HCT116 (cell line): Measurements from ENCODE around the gene ACTR1B. TPM values are rescaled to one million over a fixed set of nuclear protein-coding genes. Genes with fewer than 3 reads are reported as not detected.

Experiments
- ATAC-seq: fragments of 200-7000 bp; cut with Tn5 transposase; 2 replicates; pipeline ENCODE4 v1.9.1; 2020; ENCODE audit warnings: mild to moderate bottlenecking, moderate library complexity
- BruUV-seq: library from RNA; stranded (reverse); fragments of 400-500 nt; replicated peaks from 2 replicates; lab custom pipeline; 2021; lab: Mats Ljungman, UMichigan
- CTCF ChIA-PET: fragments of 300-600 bp; sonication (Branson Sonifier 250); formaldehyde crosslinking; loops from one replicate; lab custom pipeline; 2021; ENCODE audit warnings: antibody characterized with exemption; lab: Charles Lee
- POLR2A ChIA-PET: fragments of 300-600, 350-600 bp; sonication (Branson Sonifier 250); formaldehyde crosslinking; loops from one replicate; lab custom pipeline; 2021; ENCODE audit warnings: antibody characterized with exemption; lab: Charles Lee
- RAD21 ChIA-PET, 2 experiments: fragments of 300-600 bp; sonication (Branson Sonifier 250); formaldehyde crosslinking; loops; one replicate each; lab custom pipeline; 2023; ENCODE audit warnings: low total read pairs in 2 of 2; ENCODE audit not compliant: uncharacterized antibody in 2 of 2, unreplicated experiment in 2 of 2, low non-redundant PET in 1 of 2; lab: Charles Lee
- DNase-seq: peaks from one replicate; pipeline ENCODE4 v3.0.0-alpha.2; 2010; ENCODE audit warnings: low read depth, low spot score
- H2AFZ ChIP-seq: fragments of 200-600 bp; shearing (Covaris generic), sonication (generic); 2 replicates; pipeline ENCODE4 v1.6.1; 2017; ENCODE audit warnings: low read depth, mixed run types, mixed read lengths, antibody characterized with exemption, low read length; ENCODE audit not compliant: poor library complexity, severe bottlenecking
- H3K27ac ChIP-seq: 2 replicates; pipeline ENCODE4 v1.5.1; 2012; ENCODE audit warnings: low read depth, low read length
- H3K27me3 ChIP-seq: fragments of 200-600 bp; sonication (generic); 2 replicates; pipeline ENCODE4 v1.6.1; 2016; ENCODE audit warnings: mixed run types, low read length, mixed read lengths; ENCODE audit not compliant: insufficient read depth
- H3K36me3 ChIP-seq, 2 experiments: fragments of 200-500 bp in 1 of 2; fragments of 200-600 bp in 1 of 2; sonication (Bioruptor generic) in 1 of 2; sonication (generic) in 1 of 2; 2 replicates each; pipeline versions ENCODE4 v1.5.1 to v1.6.1; 2014 to 2016; ENCODE audit warnings: low read length in 2 of 2, inconsistent platforms in 1 of 2, mixed read lengths in 1 of 2, mixed run types in 1 of 2; ENCODE audit not compliant: insufficient read depth in 2 of 2, control insufficient read depth in 1 of 2
- H3K4me1 ChIP-seq, 2 experiments: fragments of 200-600 bp in 1 of 2; sonication (generic) in 1 of 2; 2 replicates each; pipeline versions ENCODE4 v1.5.1 to v1.6.1; 2012 to 2017; ENCODE audit warnings: low read length in 2 of 2, inconsistent platforms in 1 of 2, mild to moderate bottlenecking in 1 of 2, mixed read lengths in 1 of 2, mixed run types in 1 of 2, moderate library complexity in 1 of 2; ENCODE audit not compliant: insufficient read depth in 2 of 2, control insufficient read depth in 1 of 2
- H3K4me2 ChIP-seq: fragments of 200-600 bp; sonication (generic); 2 replicates; pipeline ENCODE4 v1.6.1; 2017; ENCODE audit warnings: mixed run types, low read length, mixed read lengths
- H3K4me3 ChIP-seq, 2 experiments: fragments of 200-600 bp in 1 of 2; sonication (generic) in 1 of 2; replicated peaks in 1 of 2; 2 replicates each; pipeline ENCODE4 v1.5.1; 2011 to 2016; ENCODE audit warnings: low read length in 2 of 2, control low read depth in 1 of 2, low read depth in 1 of 2, mild to moderate bottlenecking in 1 of 2, mixed read lengths in 1 of 2, mixed run types in 1 of 2
- H3K79me2 ChIP-seq: fragments of 200-600 bp; sonication (generic); 2 replicates; pipeline ENCODE4 v1.6.1; 2017; ENCODE audit warnings: mild to moderate bottlenecking, mixed run types, low read length, moderate library complexity, mixed read lengths; ENCODE audit not compliant: insufficient read depth
- H3K9ac ChIP-seq: fragments of 200-600 bp; sonication (generic); 2 replicates; pipeline ENCODE4 v1.6.1; 2016; ENCODE audit warnings: low read length, mixed read lengths
- H3K9me2 ChIP-seq: fragments of 200-600 bp; sonication (generic), shearing (Covaris generic); 2 replicates; pipeline ENCODE4 v1.6.1; 2017; ENCODE audit warnings: mixed run types, mild to moderate bottlenecking, moderate library complexity; ENCODE audit not compliant: insufficient read depth
- H3K9me3 ChIP-seq, 2 experiments: fragments of 200-500 bp in 1 of 2; fragments of 200-600 bp in 1 of 2; sonication (Bioruptor generic) in 1 of 2; sonication (generic) in 1 of 2; 2 replicates each; pipeline ENCODE4 v1.6.1; 2014 to 2017; ENCODE audit warnings: low read length in 2 of 2, mixed read lengths in 2 of 2, inconsistent platforms in 1 of 2, low read depth in 1 of 2, mild to moderate bottlenecking in 1 of 2, mixed run types in 1 of 2, moderate library complexity in 1 of 2; ENCODE audit not compliant: control insufficient read depth in 1 of 2, insufficient read depth in 1 of 2
- H4K20me1 ChIP-seq: fragments of 200-600 bp; sonication (generic), shearing (Covaris generic); 2 replicates; pipeline ENCODE4 v1.6.1; 2017; ENCODE audit warnings: mixed run types, mild to moderate bottlenecking, moderate library complexity; ENCODE audit not compliant: insufficient read depth
- CBX3 ChIP-seq: IDR thresholded peaks from 2 replicates; pipeline ENCODE4 v1.6.1; 2012; ENCODE audit warnings: low read depth
- ELF1 ChIP-seq: IDR thresholded peaks from 2 replicates; pipeline ENCODE4 v1.6.1; 2012; ENCODE audit warnings: low read depth, borderline replicate concordance
- EZH2 ChIP-seq: fragments of 200-600 bp; sonication (generic); IDR thresholded peaks from 2 replicates; pipeline ENCODE4 v1.6.1; 2017; ENCODE audit warnings: antibody characterized with exemption, mixed run types
- FOSL1 ChIP-seq: IDR thresholded peaks from 2 replicates; pipeline ENCODE4 v1.6.1; 2012; ENCODE audit warnings: low read depth
- JUND ChIP-seq: IDR thresholded peaks from 2 replicates; pipeline ENCODE4 v1.6.1; 2012
- RAD21 ChIP-seq: IDR thresholded peaks from 2 replicates; pipeline ENCODE4 v1.6.1; 2012; ENCODE audit warnings: low read depth, mild to moderate bottlenecking
- SP1 ChIP-seq: IDR thresholded peaks from 2 replicates; pipeline ENCODE4 v1.6.1; 2012; ENCODE audit warnings: low read depth
- SRF ChIP-seq: IDR thresholded peaks from 2 replicates; pipeline ENCODE4 v1.6.1; 2012; ENCODE audit warnings: low read depth
- TCF7L2 ChIP-seq: IDR thresholded peaks from 2 replicates; pipeline ENCODE4 v1.7.0; 2011; ENCODE audit warnings: borderline replicate concordance, inconsistent platforms; ENCODE audit not compliant: insufficient read depth, insufficient read length; ENCODE audit errors: extremely low read depth
- YY1 ChIP-seq: IDR thresholded peaks from 2 replicates; pipeline ENCODE4 v1.6.1; 2011; ENCODE audit warnings: low read length, low read depth, moderate library complexity, mild to moderate bottlenecking; ENCODE audit not compliant: insufficient replicate concordance; ENCODE audit errors: extremely low read depth
- ZBTB33 ChIP-seq: IDR thresholded peaks from 2 replicates; pipeline ENCODE4 v1.6.1; 2011; ENCODE audit warnings: mild to moderate bottlenecking, low read length, moderate library complexity; ENCODE audit not compliant: insufficient replicate concordance; ENCODE audit errors: extremely low read depth
- intact Hi-C: fragments of 100-400 bp; cut with micrococcal nuclease; formaldehyde crosslinking; loops from 2 replicates; pipeline ENCODE4 v1.10.0; 2022
- total RNA-seq: library from RNA; stranded (reverse); gene quantifications from one replicate; pipeline ENCODE4 v1.2.1, GENCODE V29; 2021; ENCODE audit not compliant: unreplicated experiment
- TF ChIP-seq, protein P1 (sequence below): IDR thresholded peaks from 2 replicates; pipeline ENCODE4 v1.6.1; 2012
- TF ChIP-seq, protein P2 (sequence below), 3 experiments: fragments of 200-600 bp in 1 of 3; sonication (generic) in 1 of 3; IDR thresholded peaks in 2 of 3; conservative IDR thresholded peaks in 1 of 3; 2 replicates each; pipeline ENCODE4 v1.5.1; 2012 to 2017; ENCODE audit warnings: low read depth in 2 of 3, low read length in 2 of 3, antibody characterized with exemption in 1 of 3, borderline replicate concordance in 1 of 3, control low read depth in 1 of 3, mild to moderate bottlenecking in 1 of 3, mixed read lengths in 1 of 3, mixed run types in 1 of 3, moderate library complexity in 1 of 3; ENCODE audit not compliant: insufficient read depth in 1 of 3
- TF ChIP-seq, protein P3 (sequence below): IDR thresholded peaks from 2 replicates; pipeline ENCODE4 v1.6.1; 2012; ENCODE audit warnings: low read depth

The ACTR1B gene
- total RNA-seq, 1 experiment from 2014 or later = 42.8 TPM

GRCh38 chr2:97676620-97677019 lies 12.8 kb upstream of the ACTR1B start (continued):
- TF ChIP-seq SRF (no peak), JUND (no peak), ELF1 (no peak), YY1 (no peak), EZH2 (no peak)
- TF ChIP-seq, protein P1, sequence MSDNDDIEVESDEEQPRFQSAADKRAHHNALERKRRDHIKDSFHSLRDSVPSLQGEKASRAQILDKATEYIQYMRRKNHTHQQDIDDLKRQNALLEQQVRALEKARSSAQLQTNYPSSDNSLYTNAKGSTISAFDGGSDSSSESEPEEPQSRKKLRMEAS = no peak
- TF ChIP-seq, protein P2, sequence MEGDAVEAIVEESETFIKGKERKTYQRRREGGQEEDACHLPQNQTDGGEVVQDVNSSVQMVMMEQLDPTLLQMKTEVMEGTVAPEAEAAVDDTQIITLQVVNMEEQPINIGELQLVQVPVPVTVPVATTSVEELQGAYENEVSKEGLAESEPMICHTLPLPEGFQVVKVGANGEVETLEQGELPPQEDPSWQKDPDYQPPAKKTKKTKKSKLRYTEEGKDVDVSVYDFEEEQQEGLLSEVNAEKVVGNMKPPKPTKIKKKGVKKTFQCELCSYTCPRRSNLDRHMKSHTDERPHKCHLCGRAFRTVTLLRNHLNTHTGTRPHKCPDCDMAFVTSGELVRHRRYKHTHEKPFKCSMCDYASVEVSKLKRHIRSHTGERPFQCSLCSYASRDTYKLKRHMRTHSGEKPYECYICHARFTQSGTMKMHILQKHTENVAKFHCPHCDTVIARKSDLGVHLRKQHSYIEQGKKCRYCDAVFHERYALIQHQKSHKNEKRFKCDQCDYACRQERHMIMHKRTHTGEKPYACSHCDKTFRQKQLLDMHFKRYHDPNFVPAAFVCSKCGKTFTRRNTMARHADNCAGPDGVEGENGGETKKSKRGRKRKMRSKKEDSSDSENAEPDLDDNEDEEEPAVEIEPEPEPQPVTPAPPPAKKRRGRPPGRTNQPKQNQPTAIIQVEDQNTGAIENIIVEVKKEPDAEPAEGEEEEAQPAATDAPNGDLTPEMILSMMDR (IDR thresholded peaks at IDR 0.05 in 2 of 3, conservative IDR thresholded peaks at IDR 0.05 in 1 of 3; ENCODE audit: borderline replicate concordance in 1 of 3, insufficient read depth in 1 of 3, low read depth in 2 of 3, low read length in 2 of 3) = no peak
- TF ChIP-seq, all 23 proteins: peak for 0

DNA sequence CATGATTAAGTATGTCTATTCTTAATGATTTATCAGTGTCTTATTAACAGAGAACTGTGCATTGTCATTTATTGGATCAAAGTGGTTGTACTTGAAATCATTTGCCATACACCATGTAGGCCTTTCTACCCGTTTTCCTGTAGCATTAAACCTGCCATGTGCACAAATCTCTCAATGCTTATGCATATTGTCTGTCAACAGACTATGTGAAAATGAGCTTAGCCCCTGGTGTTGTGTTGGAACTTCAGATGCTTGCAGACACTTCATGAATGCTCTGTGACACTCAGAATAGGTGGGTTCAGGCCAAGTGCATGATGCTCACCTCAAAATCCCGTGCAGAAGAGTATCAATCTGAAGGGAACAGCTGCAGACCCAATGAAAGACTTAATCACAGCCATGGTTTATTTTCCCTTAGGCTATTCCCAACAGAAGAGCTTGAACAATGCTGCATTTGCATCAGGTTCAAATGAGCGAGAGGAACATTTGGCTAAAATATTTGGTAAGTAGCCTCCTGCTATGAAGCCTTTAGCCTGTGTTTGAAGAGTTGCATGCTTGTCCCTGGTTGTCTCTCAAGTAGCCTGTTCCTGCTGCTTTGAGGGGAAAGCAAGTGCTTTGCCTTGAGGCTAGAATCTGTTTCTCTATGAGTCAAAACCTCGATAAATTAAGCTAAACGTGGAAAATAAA lies 11.7 kb upstream of the ACTR1B start:
- 0 out of 4 replicates have a peak, but pooled peaks cover 0 to 4% of the 10 kb centered on the region in 2 experiments for H3K9me3 ChIP-seq
- TF ChIP-seq FOSL1 (no peak), SP1 (no peak), ZBTB33 (no peak), YY1 (no peak), CBX3 (no peak), TCF7L2 (no peak), JUND (no peak), RAD21 (no peak), SRF (no peak)
- TF ChIP-seq, protein P3, sequence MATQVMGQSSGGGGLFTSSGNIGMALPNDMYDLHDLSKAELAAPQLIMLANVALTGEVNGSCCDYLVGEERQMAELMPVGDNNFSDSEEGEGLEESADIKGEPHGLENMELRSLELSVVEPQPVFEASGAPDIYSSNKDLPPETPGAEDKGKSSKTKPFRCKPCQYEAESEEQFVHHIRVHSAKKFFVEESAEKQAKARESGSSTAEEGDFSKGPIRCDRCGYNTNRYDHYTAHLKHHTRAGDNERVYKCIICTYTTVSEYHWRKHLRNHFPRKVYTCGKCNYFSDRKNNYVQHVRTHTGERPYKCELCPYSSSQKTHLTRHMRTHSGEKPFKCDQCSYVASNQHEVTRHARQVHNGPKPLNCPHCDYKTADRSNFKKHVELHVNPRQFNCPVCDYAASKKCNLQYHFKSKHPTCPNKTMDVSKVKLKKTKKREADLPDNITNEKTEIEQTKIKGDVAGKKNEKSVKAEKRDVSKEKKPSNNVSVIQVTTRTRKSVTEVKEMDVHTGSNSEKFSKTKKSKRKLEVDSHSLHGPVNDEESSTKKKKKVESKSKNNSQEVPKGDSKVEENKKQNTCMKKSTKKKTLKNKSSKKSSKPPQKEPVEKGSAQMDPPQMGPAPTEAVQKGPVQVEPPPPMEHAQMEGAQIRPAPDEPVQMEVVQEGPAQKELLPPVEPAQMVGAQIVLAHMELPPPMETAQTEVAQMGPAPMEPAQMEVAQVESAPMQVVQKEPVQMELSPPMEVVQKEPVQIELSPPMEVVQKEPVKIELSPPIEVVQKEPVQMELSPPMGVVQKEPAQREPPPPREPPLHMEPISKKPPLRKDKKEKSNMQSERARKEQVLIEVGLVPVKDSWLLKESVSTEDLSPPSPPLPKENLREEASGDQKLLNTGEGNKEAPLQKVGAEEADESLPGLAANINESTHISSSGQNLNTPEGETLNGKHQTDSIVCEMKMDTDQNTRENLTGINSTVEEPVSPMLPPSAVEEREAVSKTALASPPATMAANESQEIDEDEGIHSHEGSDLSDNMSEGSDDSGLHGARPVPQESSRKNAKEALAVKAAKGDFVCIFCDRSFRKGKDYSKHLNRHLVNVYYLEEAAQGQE = no peak
- TF ChIP-seq, all 23 proteins: peak for 0
- Histone ChIP-seq H2AFZ (no peak overlapping the region), H3K79me2 (no peaks in the 10 kb centered on the region), H3K4me3 (no peak overlapping the region), H3K9me2 (no peaks in the 10 kb centered on the region), H3K4me2 (no peak overlapping the region), H3K4me1 (no peaks in the 10 kb centered on the region), H3K9ac (no peak overlapping the region), H3K27me3 (no peaks in the 10 kb centered on the region), H3K27ac (no peak overlapping the region), H4K20me1 (no peaks in the 10 kb centered on the region), H3K36me3 (no peaks in the 10 kb centered on the region)
- DNase-seq (no peak), ATAC-seq (no peak)
- intact Hi-C loops = no loop called here
- POLR2A ChIA-PET = no interaction called here
- BruUV-seq = no TSS peak
- RAD21 ChIA-PET = no interaction called here
- CTCF ChIA-PET = no interaction called here
